ENCODE results near the gene CACNB2. TPM values are rescaled to one million over a fixed set of nuclear protein-coding genes. Genes with fewer than 3 reads are reported as not detected.

The CACNB2 gene
- total and polyA plus RNA-seq, 2 of the 13 experiments (the other 11 are each of a cell fraction or from before 2014, with no cell fraction given): not detected

DNA sequence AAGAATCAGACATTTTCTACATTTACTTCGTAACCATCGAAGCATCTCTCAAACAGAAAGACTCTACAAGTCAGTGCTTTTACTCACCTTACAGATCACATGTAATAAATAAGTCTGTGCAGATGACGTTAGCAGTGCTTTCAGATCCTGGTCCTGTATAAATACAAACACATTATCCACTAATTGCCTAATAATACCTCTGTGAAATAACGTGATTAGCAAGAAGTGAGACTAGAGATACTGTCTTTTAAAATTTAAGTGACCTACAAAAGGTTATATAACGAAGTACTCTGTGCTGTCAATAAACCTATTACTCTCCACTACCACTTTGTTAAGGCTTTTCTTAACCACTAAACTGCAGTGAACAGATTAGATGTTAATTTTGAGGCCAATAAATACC is 264.3 kb downstream of the CACNB2 start:
- H3K4me3 ChIP-seq (replicated peaks in 1 of 3; ENCODE audit: insufficient read depth in 1 of 3, low read depth in 2 of 3, low read length in 3 of 3): no peak overlapping the region
- no TSS peak for BruUV-seq (replicated peaks)
- ChIA-PET CTCF (ENCODE audit: low intra/inter-chr PET ratio, low total read pairs) (no interaction called here), POLR2A (no interaction called here)
- TF ChIP-seq NR2C2 (CRISPR knock-in tag; IDR thresholded peaks at IDR 0.05; ENCODE audit: borderline replicate concordance) (no peak), ZNF572 (CRISPR knock-in tag; IDR thresholded peaks at IDR 0.05) (no peak), IKZF5 (CRISPR knock-in tag; IDR thresholded peaks at IDR 0.05) (no peak), IKZF1 (IDR thresholded peaks at IDR 0.05) (no peak), SRF (IDR thresholded peaks at IDR 0.05; ENCODE audit: low read depth, low read length) (no peak), CAMTA2 (CRISPR knock-in tag; IDR thresholded peaks at IDR 0.05; ENCODE audit: borderline replicate concordance) (no peak), MEIS1 (CRISPR knock-in tag; IDR thresholded peaks at IDR 0.05; ENCODE audit: borderline replicate concordance) (no peak), GATAD1 (CRISPR knock-in tag; IDR thresholded peaks at IDR 0.05) (no peak)
- 1% methylated on average over 5 of the region's 5 CpGs for WGBS (ENCODE audit: low lambda C conversion rate)
- H3K27me3 ChIP-seq (ENCODE audit: control insufficient read depth in 1 of 2, insufficient read depth in 2 of 2, low read length in 2 of 2): peaks cover 0 to 4% of the 10 kb centered on the region in 2 experiments; a peak in 1 of 5 replicates
- in situ Hi-C loops (cut with HindIII; ENCODE audit: extremely low pct_ligation_motif_present, low pct_unique_long_range_greater_than_20kb): no loop called here
- no peak overlapping the region for H3K27ac ChIP-seq (ENCODE audit: extremely low read length, insufficient read depth, low read length)
- H3K79me2 ChIP-seq (ENCODE audit: insufficient read depth, low read length): no peaks in the 10 kb centered on the region
- H2AFZ ChIP-seq (ENCODE audit: low read length): no peak overlapping the region
- no peak overlapping the region for H3K4me2 ChIP-seq (ENCODE audit: low read depth, low read length)
- H4K20me1 ChIP-seq (ENCODE audit: insufficient read depth, low read length): no peaks in the 10 kb centered on the region
- intact Hi-C loops (cut with micrococcal nuclease; ENCODE audit: unreplicated experiment): no loop called here
- no peak for DNase-seq (ENCODE audit: low spot score)
- H3K4me1 ChIP-seq (ENCODE audit: insufficient read depth, low read length): peaks cover 10% of the 10 kb centered on the region; the same call in 1 of the 2 replicates
- H3K9me3 ChIP-seq (ENCODE audit: low read length): no peaks in the 10 kb centered on the region
- no peaks in the 10 kb centered on the region for H3K36me3 ChIP-seq (replicated peaks in 1 of 2; ENCODE audit: control insufficient read depth in 1 of 2, insufficient read depth in 2 of 2, low read length in 2 of 2)
- no peak for FAIRE-seq
- H3K9ac ChIP-seq (ENCODE audit: insufficient read depth, low read depth, low read length): no peak overlapping the region
- ATAC-seq: no peak

- H3K4me3 ChIP-seq (replicated peaks in 1 of 3; ENCODE audit: insufficient read depth in 1 of 3, low read depth in 2 of 3, low read length in 3 of 3): no peak overlapping the region
- H3K79me2 ChIP-seq (ENCODE audit: insufficient read depth, low read length): no peaks in the 10 kb centered on the region
- 78% methylated on average over 3 of the region's 4 CpGs for WGBS (ENCODE audit: low lambda C conversion rate)
- no peak overlapping the region for H2AFZ ChIP-seq (ENCODE audit: low read length)
- no peaks in the 10 kb centered on the region for H3K4me1 ChIP-seq (ENCODE audit: insufficient read depth, low read length)
- in situ Hi-C loops (cut with HindIII; ENCODE audit: extremely low pct_ligation_motif_present, low pct_unique_long_range_greater_than_20kb) (no loop called here), intact Hi-C loops (cut with micrococcal nuclease; ENCODE audit: unreplicated experiment) (no loop called here)
- no TSS peak for BruUV-seq (replicated peaks)
- no peak overlapping the region for H3K9ac ChIP-seq (ENCODE audit: insufficient read depth, low read depth, low read length)
- DNase-seq (ENCODE audit: low spot score) (no peak), FAIRE-seq (no peak), ATAC-seq (no peak)
- H4K20me1 ChIP-seq (ENCODE audit: insufficient read depth, low read length): no peaks in the 10 kb centered on the region
- no peaks in the 10 kb centered on the region for H3K36me3 ChIP-seq (replicated peaks in 1 of 2; ENCODE audit: control insufficient read depth in 1 of 2, insufficient read depth in 2 of 2, low read length in 2 of 2)
- no peak overlapping the region for H3K27ac ChIP-seq (ENCODE audit: extremely low read length, insufficient read depth, low read length)
- ChIA-PET CTCF (ENCODE audit: low intra/inter-chr PET ratio, low total read pairs) (no interaction called here), POLR2A (no interaction called here)
- H3K4me2 ChIP-seq (ENCODE audit: low read depth, low read length): no peak overlapping the region
- H3K27me3 ChIP-seq (ENCODE audit: control insufficient read depth in 1 of 2, insufficient read depth in 2 of 2, low read length in 2 of 2): peaks cover 0 to 4% of the 10 kb centered on the region in 2 experiments; a peak in 1 of 5 replicates
- no peaks in the 10 kb centered on the region for H3K9me3 ChIP-seq (ENCODE audit: low read length)
- TF ChIP-seq, protein P1, sequence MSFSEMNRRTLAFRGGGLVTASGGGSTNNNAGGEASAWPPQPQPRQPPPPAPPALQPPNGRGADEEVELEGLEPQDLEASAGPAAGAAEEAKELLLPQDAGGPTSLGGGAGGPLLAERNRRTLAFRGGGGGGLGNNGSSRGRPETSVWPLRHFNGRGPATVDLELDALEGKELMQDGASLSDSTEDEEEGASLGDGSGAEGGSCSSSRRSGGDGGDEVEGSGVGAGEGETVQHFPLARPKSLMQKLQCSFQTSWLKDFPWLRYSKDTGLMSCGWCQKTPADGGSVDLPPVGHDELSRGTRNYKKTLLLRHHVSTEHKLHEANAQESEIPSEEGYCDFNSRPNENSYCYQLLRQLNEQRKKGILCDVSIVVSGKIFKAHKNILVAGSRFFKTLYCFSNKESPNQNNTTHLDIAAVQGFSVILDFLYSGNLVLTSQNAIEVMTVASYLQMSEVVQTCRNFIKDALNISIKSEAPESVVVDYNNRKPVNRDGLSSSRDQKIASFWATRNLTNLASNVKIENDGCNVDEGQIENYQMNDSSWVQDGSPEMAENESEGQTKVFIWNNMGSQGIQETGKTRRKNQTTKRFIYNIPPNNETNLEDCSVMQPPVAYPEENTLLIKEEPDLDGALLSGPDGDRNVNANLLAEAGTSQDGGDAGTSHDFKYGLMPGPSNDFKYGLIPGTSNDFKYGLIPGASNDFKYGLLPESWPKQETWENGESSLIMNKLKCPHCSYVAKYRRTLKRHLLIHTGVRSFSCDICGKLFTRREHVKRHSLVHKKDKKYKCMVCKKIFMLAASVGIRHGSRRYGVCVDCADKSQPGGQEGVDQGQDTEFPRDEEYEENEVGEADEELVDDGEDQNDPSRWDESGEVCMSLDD (CRISPR knock-in tag; IDR thresholded peaks at IDR 0.05; ENCODE audit: borderline replicate concordance): no peak
- TF ChIP-seq, protein P2, sequence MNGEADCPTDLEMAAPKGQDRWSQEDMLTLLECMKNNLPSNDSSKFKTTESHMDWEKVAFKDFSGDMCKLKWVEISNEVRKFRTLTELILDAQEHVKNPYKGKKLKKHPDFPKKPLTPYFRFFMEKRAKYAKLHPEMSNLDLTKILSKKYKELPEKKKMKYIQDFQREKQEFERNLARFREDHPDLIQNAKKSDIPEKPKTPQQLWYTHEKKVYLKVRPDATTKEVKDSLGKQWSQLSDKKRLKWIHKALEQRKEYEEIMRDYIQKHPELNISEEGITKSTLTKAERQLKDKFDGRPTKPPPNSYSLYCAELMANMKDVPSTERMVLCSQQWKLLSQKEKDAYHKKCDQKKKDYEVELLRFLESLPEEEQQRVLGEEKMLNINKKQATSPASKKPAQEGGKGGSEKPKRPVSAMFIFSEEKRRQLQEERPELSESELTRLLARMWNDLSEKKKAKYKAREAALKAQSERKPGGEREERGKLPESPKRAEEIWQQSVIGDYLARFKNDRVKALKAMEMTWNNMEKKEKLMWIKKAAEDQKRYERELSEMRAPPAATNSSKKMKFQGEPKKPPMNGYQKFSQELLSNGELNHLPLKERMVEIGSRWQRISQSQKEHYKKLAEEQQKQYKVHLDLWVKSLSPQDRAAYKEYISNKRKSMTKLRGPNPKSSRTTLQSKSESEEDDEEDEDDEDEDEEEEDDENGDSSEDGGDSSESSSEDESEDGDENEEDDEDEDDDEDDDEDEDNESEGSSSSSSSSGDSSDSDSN (CRISPR knock-in tag; IDR thresholded peaks at IDR 0.05): no peak
- TF ChIP-seq SP2 (CRISPR knock-in tag; IDR thresholded peaks at IDR 0.05) (no peak), ZNF615 (CRISPR knock-in tag; IDR thresholded peaks at IDR 0.05; ENCODE audit: borderline replicate concordance) (no peak), FLYWCH1 (CRISPR knock-in tag; IDR thresholded peaks at IDR 0.05) (no peak), ZNF547 (CRISPR knock-in tag; IDR thresholded peaks at IDR 0.05) (no peak)
Measured at GRCh38 chr10:18406136-18406535, 265.9 kb downstream of the CACNB2 start.
